Astrocyte (in vitro differentiated cells and primary cell): ENCODE measurements around the gene TKTL1.
"Not testable (repeated sequence)": the region's sequence is repeated elsewhere in the genome, so short reads cannot be mapped to it uniquely, and the experiment has no call there.

Source experiments
- EZH2 ChIP-seq: IDR thresholded peaks from 2 replicates; pipeline ENCODE4 v1.6.1; 2012; ENCODE audit warnings: mild to moderate bottlenecking, low read length, inconsistent platforms; ENCODE audit not compliant: insufficient read depth
- TF ChIP-seq, protein P1 (sequence below): IDR thresholded peaks from 2 replicates; pipeline ENCODE4 v1.5.1; 2011; ENCODE audit warnings: low read depth, mild to moderate bottlenecking, inconsistent platforms, low read length, moderate library complexity; ENCODE audit not compliant: insufficient read depth

DNA sequence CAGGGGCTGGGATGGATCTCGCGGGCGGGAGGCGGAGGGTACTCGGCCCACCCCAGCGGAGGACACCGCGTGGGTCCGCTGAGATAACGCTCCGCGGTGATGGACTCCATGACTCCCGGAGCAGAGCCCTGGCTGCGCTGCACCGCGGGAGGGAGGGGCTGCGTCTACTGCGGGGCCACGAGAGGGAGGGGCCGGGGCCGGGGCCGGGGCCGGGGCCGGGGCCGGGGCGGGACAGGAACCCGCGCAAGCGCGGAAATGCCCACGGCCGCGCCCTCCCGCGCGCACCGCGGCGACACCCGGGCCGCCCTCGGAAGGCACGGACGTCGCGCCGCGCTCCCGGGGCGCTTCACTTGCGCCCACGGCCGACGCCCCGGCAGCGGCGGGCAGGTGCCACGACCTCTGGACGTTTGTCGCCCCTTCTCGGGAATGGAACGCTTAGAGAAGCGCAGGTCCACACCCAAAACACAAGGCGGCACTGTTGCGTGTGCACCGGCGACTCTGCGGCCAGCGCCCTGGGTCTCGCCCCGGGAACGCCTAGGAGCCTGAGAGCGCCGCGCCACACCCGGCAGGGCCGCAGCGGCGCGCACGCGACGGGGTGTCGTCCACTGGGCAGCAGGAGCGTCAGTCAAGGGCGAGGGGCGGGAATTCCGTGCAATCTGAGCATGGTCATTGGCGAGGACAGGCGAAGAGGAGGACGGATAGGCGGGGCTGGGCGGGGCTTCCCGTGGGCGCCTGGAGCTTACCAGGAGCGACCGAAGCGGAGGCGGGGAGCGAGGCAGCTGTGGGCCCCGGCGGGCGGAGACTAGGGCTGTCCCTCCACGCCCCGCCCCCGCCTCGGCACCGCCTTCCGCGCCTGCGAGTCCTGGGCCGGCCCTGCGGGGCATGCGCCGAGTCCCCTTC lies 46.1 kb downstream of the TKTL1 start:
- TF ChIP-seq, protein P1, sequence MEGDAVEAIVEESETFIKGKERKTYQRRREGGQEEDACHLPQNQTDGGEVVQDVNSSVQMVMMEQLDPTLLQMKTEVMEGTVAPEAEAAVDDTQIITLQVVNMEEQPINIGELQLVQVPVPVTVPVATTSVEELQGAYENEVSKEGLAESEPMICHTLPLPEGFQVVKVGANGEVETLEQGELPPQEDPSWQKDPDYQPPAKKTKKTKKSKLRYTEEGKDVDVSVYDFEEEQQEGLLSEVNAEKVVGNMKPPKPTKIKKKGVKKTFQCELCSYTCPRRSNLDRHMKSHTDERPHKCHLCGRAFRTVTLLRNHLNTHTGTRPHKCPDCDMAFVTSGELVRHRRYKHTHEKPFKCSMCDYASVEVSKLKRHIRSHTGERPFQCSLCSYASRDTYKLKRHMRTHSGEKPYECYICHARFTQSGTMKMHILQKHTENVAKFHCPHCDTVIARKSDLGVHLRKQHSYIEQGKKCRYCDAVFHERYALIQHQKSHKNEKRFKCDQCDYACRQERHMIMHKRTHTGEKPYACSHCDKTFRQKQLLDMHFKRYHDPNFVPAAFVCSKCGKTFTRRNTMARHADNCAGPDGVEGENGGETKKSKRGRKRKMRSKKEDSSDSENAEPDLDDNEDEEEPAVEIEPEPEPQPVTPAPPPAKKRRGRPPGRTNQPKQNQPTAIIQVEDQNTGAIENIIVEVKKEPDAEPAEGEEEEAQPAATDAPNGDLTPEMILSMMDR = not testable (repeated sequence)
- not testable (repeated sequence) for TF ChIP-seq EZH2
